Measurements from ENCODE around the gene BPNT1.
"Not testable (repeated sequence)": the region's sequence is repeated elsewhere in the genome, so short reads cannot be mapped to it uniquely, and the experiment has no call there.

BPNT1 gene, protein sequence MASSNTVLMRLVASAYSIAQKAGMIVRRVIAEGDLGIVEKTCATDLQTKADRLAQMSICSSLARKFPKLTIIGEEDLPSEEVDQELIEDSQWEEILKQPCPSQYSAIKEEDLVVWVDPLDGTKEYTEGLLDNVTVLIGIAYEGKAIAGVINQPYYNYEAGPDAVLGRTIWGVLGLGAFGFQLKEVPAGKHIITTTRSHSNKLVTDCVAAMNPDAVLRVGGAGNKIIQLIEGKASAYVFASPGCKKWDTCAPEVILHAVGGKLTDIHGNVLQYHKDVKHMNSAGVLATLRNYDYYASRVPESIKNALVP

GRCh38 chr1:220089650-220090556 lies at the start of gene BPNT1:
Gene BPNT1, minus strand, starts transcription at chr1:220089788. Its CDS starts 9,942 bp downstream, at chr1:220079846.
- DNase-seq = peak; percentile 98

DNA sequence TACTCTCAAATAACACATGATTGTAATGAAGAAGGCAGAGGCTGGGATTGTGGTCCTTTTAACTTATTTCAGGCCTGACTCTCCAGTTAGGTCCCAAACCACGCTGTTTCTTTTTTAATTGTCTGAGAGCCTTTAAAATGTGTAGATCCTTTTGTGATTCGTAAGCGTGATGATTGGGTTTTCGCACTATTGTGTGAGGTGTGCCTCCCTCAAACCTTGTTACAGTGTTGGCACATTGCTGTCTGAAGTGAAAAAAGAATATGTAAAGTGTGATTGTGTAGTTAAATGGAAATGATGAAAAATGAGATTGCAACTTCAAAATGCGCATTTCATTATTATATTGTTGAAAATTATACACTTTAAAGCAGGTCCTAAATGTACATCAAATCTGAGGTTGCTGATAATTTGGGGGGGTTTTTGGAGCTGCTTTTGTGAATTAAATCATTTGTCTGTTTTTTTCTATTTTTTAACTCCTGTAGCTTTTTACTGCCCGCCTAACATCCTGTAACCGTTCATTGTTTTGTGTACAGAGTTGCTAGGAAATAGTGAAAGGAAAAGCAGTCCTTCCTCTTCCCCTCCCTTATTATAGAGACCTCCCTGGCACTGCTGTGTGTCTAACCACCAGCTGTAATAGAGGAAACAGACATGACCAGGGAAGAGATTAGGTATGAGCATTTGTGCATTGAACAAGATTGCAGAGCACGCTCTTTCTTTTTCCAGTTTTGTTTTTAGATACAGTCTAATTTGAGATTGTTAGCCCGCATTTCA lies 47.6 kb upstream of the BPNT1 start:
- DNase-seq = no peak

DNA sequence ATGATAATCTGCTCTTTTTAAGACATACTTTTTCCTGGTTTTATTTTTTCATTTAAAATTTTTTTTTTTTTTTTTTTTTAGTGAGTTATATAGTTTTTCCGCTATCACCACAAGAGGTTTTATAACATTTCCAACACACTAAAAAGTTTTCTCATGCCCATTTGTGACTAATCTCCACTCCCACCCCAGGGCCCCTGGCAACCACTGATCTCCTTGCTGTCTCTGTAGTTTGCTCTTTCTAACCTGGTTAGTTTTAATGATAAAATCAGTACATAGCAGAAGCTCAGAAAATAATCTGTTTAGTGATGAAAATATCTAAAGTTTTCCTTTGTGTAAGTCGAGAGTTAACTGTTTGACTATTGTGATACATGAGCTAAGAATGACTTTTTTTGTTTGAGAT lies 46.2 kb upstream of the BPNT1 start:
- no peak for DNase-seq

DNA sequence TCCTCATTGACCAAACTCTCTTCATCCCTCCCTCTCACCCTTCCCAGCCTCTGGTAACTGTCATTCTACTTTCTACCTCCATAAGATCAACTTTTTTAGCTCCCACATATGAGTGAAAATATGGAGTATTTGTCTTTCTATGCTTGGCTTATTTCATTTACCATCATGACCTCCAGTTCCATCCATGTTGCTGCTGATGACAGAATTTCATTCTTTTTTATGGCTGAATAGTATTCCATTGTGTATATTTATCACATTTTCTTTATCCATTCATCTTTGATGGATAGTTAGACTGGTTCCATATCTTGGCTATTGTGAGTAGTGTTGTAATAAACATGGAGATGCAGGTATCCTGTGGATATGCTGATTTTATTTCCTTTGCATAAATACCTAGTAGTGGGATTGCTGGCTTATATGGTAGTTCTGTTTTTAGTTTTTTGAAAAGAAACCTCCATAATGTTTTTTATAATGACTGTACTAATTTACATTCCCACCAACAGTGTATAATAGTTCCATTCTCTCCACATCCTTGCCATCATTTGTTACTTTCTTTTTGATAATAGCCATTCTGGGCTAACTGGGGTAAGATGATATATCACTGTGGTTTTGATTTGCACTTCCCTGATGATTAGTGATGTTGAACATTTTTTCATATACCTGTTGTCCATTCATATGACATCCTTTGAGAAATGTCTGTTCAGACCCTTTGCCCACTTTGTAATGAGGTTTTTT lies 40.1 kb upstream of the BPNT1 start:
- no peak for DNase-seq

- DNase-seq = no peak
Observed at GRCh38 chr1:220127076-220127475, 37.5 kb upstream of the BPNT1 start.

DNA sequence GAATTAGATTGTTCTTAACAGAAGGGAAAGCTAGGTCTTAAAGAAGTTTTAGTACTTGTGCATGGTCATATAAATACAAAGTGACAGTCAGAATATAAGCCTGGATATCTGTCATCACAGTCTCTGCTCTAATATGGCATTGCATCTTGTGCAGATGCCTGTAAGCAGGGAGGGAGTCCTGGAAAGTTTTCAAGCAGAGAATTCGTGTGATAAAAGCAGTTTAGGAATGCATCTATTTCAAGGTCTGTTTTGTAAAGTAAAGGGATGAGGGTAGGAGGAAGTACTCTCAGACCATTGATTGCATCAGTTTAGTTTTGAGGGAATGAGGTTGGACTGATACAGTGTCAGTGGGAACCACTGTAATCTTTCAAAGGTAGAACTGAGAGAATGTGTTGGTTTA lies 35.0 kb upstream of the BPNT1 start:
- DNase-seq = no peak

GRCh38 chr1:220123889-220124288 lies 34.3 kb upstream of the BPNT1 start:
- no peak for DNase-seq

- no peak for DNase-seq
Observed at GRCh38 chr1:220123066-220123465, 33.5 kb upstream of the BPNT1 start.

- DNase-seq = no peak
Observed at GRCh38 chr1:220121791-220122530, 32.4 kb upstream of the BPNT1 start.

DNA sequence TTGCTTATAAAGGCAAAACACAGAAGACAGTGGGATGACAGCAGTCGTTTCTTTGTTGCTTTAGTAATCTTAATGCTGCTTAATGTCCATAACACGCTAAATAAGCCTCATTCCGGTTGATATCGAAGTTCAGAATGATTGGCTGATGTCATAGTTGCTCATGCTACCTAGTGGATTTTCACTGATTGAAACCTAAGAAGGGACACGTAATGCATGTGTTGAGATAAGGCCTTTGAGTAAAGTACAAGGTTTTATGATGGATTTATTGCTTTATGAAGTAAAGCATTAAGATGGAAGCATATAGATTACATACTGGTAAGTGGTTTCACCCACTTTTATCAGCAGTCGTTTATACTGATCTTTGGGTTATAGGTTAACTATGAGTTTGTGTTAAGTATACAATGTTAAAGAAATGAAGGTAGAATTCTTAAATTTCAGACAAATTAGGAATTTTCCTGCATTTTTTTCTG lies 29.5 kb upstream of the BPNT1 start:
- DNase-seq = no peak

DNA sequence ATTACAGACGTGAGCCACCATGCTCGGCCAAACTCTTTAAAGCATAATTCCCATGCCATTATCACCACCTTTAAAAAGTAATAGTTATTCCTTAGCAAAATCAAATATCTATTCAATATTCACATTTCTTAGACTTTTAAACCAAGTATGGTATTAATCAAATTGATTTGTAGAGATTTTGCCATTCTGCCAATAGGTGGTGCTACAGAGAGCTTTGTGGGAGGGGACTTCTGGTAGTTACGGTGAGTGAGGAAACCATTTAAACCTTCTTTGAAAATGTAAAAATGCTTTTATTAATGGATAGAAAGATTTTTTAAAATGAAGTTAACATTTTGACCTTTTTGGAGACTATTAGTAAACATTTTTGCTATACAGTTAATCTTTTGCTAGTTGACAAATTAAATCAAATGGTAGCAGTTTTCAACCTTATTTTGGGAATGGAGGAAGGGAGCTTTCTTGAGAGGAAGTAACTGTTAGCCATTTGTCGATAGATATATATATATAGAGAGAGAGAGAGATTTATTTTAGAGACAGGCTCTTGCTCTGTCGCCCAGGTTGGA lies 23.6 kb upstream of the BPNT1 start:
- DNase-seq = no peak

GRCh38 chr1:220112600-220112999 lies 23.0 kb upstream of the BPNT1 start:
- not testable (repeated sequence) for DNase-seq

DNA sequence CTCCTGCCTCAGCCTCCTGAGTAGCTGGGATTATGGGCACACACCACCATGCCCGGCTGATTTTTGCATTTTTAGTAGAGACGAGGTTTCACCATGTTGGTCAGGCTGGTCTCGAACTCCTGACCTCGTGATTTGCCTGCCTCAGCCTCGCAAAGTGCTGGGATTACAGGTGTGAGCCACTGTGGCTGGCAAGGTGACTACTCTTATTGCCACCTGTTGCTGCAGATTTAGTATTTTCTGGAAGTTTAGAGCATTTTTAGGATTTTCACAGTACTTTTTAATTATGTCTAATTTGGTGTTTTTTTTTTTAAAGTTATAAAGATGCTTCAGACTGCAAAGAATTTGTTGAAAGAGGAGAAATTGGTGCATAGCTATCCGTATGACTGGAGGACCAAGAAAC lies 20.9 kb upstream of the BPNT1 start:
- DNase-seq = not testable (repeated sequence)

- DNase-seq = no peak
Observed at GRCh38 chr1:220099826-220100225, 10.2 kb upstream of the BPNT1 start.

DNA sequence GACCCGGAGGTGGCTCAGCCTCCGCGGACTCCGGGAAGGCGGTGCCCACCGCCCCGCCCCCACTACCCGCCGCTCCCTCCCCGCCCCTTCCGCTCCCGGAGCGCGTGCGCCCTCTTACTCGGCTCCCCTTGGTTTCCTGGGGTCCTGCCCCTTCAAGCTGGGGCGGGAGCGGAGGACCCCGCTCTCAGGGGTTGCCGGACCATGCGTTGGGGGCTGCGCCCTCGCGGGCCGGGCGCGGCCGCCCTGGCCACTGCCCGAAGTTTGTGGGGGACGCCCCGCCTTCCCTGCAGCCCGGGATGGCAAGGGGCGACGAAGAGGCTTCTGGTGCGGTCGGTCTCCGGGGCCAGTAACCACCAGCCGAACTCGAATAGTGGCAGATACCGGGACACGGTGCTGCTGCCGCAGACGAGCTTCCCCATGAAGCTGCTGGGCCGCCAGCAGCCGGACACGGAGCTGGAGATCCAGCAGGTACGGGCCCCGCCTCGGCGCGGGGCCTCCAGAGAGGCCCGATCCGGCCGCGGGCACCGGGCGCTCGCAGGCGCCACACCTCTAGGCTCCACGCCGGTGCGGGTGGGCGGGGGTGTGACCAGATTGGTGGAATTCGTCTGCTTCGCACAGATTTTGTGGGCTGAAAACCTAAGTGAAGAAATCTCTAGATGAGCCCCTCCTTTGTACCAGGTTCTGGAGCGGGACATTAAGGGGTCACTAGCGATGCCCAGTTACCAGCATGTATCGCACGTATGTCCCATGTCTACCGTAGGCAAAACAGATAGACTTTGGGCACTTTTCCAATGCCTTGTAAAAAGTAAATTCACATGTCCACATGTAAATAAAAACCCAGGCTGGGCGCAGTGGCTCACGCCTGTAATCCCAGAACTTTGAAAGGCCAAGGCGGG lies 4.7 kb upstream of the BPNT1 start, which contains the start of gene IARS2:
IARS2 (plus strand) TSS at position 117 of the 896 bp plus-strand sequence; CDS start at position 202, 85 bp downstream.
- peak; percentile 96 for DNase-seq

DNA sequence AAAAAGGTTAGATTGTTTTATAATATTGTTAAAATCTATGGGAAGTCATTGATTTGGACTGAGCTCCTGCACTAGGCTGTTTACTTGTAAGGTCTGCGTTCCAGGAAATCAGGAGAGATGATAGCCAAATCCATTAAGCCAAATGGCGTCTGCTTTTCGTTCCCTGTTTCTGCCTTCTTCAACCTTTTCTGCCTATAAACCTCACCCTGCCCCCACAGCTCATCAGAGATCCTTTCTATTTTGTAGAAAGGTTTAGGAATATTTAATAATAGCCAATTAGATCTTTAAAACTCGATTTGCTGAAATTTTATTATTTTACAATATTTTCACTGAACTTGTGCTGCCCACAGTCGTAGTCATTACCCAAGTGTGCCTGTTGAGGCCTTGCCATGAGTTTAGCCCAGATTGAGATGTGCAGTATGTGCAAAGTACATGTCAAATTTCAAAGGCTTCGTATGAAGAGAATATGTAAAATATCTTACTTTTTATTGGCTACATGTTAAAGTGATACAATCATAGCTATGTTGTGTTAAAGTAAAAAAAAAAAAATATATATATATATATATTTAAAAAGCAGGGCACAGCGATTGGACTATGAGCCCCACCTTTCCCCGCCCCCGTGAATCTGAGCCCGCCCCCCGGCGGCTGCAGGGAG lies 3.9 kb upstream of the BPNT1 start:
- DNase-seq = no peak

- no peak for DNase-seq
Observed at GRCh38 chr1:220092694-220093093, 3.1 kb upstream of the BPNT1 start.

DNA sequence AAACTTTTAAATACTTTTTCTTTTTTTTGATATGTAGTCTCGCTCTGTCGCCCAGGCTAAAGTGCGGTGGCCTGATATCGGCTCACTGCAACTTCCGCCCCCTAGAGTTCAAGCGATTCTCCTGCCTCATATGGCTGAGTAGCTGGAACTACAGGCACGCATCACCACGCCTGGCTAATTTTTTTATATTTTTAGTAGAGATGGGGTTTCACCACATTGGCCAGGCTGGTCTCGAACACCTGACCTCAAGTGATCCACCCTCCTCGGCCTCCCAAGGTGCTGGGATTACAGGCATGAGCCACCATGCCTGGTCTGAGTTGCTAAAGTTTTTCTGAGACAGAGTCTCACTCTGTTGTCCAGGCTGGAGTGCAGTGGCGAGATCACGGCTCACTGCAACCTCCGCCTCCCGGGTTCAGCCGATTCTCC lies 3.3 kb downstream of the BPNT1 start:
- not testable (repeated sequence) for DNase-seq

DNA sequence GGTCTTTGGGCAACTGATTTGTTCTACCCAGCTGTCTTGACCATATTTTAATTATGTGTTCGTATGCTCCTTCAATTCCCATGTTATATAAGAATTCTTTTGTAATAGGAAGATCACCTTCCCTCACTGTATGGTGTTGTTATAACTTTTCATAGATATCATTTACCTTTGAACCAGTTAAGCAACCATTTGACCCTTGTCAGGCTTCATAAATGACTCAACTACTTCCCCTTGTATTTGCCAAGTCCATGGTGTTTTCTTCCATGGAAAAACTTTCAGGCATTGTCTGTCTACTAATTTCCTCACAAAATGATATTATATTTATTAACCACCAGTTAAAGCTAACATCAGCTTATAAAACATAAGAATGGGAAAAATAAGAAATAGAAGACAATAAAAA lies 5.1 kb downstream of the BPNT1 start:
- no peak for DNase-seq

DNA sequence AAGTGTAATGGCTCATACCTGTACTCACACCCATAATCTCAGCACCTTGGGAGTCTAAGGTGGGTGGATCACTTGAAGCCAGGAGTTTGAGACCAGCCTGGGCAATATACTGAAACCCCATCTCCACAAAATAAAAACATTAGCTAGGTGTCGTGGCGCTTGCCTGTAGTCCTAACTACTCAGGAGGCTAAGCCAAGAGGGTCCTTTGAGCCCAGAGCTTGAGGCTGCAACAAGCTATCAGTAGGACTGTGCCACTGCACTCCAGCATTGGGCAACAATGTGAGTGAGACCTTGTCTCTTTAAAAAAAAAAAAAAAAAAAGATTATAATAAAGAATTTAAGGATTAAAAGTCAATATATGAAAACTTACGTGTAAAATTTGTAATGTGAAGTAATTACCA lies 11.7 kb downstream of the BPNT1 start:
- DNase-seq = no peak

All from activated naive CD4-positive, alpha-beta T cell treated with anti-CD3 and anti-CD28 coated beads, Interleukin-2, amount 50 U/mL, for 16 hours (primary cell).